Midbrain (tissue), 1 donor: ENCODE results near the gene MAP3K13.
A peak's percentile ranks its signal among the peaks of the same experiment; 100 is the strongest.

ENCODE experiments used
- DNase-seq: peaks from one replicate; lab custom pipeline; 2025; lab: John Stamatoyannopoulos, UW

MAP3K13 gene

GRCh38 chr3:185508335-185508991 lies 145.5 kb downstream of the MAP3K13 start:
- DNase-seq = no peak

DNA sequence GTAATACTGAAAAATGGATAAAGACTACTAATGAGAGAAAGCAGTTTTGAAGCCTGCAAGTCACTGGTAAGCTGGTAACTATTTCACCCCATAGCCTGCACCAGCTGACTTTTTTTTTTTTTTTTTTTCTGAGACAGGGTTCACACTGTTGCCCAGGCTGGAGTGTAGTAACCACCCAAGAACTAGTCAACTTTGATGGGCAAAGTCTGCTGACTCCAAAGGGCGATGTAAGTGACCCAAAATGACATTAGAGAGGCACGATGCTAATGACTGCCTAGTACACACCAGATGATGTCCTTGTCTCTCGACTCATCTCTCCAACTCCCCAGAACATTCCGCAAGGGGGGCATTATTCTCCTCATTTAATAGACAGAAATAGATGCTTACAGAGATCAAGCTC lies 148.8 kb downstream of the MAP3K13 start:
- no peak for DNase-seq

- no peak for DNase-seq
Measured at GRCh38 chr3:185517387-185518130, 154.6 kb downstream of the MAP3K13 start.

- DNase-seq = no peak
Measured at GRCh38 chr3:185519021-185519420, 156.1 kb downstream of the MAP3K13 start.

DNA sequence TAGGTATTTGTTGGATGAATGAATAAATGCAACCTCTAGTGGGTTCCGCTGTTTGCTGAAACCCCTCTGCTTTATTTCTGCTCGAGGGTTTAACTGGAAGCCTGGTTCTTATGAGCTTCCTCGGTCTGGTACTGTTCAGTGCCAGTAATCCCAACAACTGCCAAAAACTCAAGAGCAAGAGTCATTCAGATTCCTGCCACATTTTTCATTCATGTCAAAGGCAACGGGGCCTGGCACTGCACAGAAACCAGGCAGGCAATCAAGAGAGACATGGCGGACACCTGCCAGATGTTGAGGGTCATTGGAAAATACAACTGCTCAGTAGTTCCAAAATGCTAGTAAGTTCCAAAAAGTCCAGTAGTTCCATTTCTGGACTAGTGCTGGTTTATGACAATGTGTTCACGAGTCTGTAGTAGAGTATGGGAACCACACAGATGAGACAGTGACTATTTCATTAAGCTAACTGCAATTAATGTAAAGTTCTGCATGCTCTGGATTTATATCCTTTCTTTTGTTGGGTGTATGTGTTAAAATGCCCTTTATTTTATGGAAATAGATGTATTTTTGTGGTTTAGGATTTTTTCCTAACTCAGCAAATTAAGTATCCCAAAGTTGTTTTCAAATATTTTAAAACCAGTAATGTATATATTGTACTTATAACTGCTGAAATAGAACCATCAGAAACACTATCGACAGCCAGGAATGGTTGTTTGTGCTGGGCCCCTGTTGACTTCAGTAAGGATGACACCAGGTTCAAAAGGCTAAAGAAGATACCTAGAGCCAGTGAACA lies 158.6 kb downstream of the MAP3K13 start:
- DNase-seq = no peak

DNA sequence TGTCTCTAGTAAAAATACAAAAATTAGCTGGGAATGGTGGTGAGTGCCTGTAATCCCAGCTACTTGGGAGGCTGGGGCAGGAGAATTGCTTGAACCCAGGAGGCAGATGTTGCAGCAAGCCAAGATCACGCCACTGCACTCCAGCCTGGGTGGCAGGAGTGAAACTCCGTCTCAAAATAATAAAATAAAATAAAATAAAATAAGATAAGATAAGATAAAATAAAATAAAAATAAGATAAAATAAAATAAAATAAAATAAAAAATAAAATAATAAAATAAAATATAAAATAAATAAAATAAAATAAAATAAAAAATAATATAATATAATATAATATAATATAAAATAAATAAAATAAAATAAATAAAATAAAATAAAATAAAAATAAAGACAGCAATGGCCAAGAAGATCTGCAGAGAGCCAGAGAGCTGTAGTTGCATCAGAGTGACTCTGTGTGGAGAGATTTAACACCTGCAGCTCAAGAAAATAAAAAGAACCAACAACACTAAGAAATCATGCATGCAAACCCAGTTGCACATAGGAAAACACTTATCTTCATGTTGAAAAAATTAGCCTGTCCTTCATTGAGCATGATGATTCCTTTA lies 163.5 kb downstream of the MAP3K13 start:
- no peak for DNase-seq

DNA sequence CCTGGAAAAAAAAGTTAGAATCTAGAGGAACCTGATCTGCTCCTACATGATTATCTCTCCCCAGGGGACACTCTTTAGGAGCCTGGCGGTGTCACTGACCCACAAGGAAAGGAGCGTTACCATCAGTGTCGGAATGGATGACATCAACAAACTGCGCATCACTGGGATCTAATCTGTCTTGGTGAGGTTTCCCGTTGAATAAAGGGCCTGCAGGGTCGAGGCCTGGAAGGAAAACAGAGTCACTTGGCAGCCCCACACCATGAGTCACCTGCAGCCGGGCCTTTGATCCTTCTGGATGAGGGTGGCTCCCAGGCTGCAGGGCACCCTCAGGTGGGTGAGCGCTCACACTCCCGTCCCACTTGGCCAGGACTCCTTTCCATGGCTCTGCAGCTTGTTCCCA lies 164.4 kb downstream of the MAP3K13 start:
- no peak for DNase-seq

GRCh38 chr3:185528532-185528931 lies 165.6 kb downstream of the MAP3K13 start:
- DNase-seq = no peak

DNA sequence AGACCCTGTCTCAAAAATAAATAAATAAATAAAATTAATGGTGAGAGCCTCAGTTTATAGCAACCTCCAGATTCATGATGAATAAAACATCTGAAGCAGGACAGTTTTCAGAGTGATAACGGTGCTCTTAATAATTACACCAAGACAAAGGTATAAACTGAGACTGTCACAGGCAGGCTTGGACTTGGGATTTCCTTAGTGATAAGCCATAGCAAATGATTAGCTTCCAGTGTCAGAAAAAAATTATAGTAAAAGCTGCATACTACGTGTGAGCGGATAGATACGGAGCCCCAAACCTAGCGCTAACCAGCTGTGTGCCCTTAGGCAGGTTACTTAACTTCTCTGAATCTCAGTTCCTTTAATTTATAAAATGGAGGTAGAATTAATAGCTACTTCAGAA lies 167.9 kb downstream of the MAP3K13 start:
- DNase-seq = no peak

GRCh38 chr3:185532901-185533300 lies 170.0 kb downstream of the MAP3K13 start:
- DNase-seq = peak; percentile 35

DNA sequence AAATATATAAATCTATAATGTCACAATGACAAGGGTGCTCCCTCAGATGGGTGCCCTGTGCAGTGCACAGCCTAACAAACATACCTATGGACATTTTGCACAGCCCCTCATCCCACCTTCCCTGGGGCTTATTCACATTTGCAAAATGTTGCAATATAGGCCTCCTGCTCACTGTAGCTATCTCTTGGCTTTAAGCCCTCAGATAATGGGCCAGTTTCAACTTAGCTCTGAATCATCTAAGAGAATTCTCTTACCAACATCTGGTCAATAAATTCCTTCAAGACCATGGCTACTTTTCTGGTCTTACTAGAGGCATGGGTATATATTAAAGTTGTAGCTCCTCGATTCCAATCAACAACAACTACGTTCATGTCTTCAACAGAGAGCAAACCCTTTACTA lies 171.6 kb downstream of the MAP3K13 start:
- no peak for DNase-seq

DNA sequence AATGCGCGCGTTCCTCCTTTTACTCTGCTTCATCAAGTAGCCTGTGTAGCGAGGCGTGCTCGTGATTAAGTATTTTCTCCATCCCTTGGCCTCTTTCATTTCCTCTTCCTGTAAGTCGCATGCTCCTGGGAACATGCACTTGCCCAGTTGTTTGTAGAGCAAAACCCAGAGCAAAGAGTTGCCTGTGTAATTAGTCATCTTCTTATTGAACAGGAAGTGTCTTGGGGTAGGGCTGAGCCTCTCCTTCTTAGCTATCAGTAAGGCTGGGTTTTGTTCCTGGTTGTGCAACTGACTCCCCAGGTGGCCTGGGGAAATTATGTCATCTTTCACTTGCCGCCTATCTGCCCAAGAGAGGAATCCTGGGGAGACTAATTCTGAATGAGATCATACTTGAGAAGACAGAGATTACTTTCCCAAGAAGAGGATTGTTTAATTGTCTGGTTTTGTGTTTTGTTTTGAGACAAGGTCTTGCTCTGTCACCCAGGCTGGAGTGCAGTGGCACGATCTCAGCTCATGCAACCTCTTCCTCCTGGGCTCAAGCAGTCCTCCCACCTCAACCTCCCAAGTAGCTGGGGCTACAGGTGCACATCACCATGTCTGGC lies 174.5 kb downstream of the MAP3K13 start:
- DNase-seq = no peak
